Astrocyte of the hippocampus (primary cell): Measurements from ENCODE around the gene KSR1.

Experiments
- DNase-seq: peaks from one replicate; pipeline ENCODE4 v3.0.0; 2011; ENCODE audit warnings: low read depth, low spot score

The KSR1 gene

DNA sequence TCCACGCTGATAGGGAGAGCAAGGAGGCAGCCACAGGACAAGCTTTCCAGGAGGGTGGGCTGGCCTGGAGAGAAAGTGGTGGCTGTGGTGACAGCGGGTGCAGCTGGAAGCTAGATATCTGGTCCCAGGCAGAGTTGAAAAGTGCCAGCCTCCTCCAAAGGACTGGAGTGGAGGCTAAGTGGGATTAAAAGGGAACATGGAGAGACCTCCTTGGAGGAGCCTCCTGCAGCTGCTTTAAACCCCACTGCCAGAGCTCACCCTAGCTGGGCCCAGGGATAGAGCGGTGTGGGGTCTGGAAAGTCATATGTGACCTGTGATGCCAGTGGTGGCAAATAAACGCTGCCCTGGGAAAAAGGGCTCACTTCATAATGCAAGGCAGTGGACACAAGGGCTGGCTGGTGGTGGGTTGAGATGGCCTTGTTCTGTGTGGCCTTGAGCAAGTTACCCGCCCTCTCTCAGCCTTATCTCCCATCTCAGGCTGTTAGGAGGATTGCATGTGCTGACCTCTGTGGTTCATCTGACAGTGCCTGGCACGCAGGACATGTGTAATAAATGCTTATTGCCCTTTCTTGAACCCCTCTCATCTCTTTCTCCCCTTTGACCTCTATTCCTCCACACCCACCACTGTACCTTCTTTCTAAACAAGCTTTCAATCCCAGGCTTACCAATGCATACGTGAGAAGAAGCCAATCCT is 113.8 kb downstream of the KSR1 start:
- DNase-seq = no peak

DNA sequence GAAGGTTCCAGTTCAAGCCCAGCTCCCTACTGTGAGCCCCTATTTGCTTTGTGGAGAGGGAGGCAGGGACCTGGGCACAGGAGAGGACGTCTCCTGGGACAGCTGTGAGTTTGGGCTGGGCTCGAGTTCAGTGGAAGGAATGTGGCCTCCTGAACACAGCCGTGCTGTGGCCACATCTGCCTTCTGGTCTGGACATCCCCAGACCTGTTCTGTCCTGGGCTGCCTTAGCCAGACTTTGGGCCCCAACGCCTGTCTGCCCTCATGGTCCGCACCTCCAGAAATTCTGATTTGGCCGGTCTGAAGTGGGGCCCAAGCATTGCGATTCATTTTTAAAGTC is 114.3 kb downstream of the KSR1 start:
- no peak for DNase-seq

DNA sequence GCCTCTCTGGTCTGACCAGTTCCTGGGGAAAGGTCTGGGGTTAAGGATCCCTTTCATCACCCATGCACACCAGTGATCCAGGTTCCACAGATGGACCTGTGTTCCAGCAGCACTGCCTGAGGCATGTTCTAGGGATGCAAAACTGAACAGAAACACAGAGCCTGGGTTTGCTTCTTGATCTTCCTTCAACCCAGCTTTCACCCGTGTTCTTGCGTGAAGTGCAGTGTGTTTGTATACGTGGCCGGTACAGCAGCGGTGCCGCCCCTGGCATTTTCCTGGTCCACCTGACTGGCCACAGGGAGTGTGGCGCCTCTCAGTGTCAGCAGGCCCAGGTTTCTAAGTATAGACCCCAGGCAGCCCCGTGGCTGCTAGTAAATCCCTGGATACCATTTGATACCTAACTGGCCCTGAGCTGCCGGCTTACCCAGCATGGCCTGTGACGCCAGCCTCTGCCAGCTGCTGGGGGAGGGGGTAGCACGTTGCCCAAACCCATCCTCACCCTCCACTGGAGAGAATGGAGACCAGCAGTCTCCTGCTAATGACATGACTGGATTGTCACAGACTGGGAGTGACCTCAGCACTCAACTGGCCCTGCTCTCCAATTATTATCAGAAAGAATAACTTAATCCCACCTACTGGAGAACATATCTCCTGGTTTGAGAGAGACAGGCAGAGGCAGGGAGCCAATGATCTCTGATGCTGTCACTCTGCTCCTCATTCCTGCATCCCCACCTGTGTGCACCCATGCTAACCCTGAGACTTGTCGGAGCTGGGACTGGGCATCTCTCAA is 115.5 kb downstream of the KSR1 start:
- DNase-seq = no peak

DNA sequence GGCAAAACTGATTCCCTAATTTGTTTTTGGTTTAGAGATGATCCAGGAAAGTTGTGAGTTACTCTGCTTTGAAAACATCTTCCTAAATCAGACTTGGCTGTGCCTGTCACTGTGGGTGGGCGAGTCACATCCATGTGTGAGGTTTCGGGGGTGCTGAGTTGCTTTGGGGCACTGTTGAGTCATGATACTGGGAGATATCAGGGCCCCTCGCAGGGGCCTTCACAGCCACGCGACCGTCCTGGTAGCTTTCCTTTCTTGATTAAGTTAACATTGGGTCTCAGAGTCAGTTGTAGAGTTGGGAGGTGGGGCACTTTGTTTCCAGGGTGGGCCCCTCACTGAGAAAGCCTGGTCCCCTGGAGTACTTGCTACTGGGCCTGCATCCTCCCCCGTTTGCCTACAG is 116.4 kb downstream of the KSR1 start:
- DNase-seq = no peak

DNA sequence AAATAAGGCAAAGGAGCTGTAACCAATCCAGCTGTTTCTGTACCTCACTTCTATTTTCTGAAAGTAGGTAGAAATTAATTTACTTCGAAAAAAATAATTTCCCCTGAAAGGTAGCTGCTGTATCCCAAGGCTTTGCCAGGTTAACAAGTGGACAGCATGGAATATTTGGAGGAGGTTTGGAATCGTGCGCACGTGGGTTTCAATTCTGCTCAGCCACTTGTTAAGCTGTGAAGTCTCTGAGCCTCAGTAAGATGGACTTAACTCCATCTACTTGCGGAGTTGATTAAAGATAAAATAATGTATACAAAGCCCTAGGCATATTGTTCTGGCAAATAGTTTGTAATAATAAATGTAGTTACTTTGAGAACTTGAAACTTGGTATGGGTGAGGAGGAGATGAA is 117.3 kb downstream of the KSR1 start:
- DNase-seq = no peak

DNA sequence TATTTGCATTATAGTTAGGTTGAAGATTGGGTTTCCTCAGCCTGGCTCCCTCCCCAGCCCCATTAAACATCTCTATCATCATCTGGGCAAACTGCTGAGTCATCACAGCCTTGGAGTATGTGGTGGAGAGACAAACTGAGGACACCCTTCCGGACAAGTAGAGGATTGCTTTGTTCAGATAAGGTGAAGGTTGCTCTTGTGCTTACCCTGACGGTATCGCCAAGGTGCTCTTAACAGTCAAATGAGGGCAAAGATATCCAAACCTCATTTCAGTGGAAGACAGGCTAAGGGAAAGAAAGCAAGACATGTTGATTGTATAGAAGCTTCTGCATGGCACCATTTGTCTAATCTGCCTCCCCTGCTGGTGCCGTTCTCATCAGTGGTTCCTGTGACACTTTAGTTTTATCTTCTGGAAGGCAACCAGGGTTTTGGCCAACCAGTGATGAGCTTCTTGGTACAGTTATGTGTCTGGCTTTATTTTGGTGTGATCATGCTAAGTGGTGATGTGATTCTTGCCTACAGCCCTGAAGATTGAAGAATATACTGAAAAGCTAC is 117.8 kb downstream of the KSR1 start:
- DNase-seq = peak; percentile 44

DNA sequence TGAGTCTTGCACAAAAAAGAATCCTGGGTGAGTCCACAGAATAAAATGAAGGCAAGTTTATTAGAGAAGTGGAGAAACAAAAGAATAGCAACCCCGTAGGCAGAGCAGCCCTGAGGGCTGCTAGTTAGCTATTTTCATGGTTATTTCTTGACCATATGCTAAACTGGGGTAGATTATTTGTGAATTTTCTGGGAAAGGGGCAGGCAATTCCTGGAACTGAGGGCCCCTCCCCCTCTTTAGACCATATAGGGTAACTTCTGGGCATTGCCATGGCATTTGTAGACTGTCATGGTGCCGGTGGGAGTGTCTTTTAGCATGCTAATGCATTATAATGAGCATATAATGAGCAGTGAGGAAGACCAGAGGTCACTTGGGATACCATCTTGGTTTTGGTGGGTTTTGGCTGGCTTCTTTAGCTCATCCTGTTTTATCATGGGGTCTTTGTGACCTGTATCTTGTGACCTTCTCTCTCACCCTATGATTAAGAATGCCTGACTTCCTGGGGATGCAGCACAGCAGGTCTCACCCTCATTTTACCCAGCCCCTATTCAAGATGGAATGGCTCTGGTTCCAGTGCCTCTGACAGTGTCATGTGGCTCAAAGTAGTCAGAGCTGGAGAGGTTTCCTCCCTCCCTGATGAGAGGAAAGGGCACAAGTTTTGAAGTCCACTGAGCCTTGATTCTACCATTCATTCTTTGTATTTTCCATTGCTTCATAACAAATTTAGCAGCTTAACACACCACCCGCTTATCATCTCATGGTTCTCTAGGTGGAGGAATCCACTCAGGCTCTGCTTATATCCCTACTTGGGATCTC is 119.1 kb downstream of the KSR1 start:
- DNase-seq = no peak

DNA sequence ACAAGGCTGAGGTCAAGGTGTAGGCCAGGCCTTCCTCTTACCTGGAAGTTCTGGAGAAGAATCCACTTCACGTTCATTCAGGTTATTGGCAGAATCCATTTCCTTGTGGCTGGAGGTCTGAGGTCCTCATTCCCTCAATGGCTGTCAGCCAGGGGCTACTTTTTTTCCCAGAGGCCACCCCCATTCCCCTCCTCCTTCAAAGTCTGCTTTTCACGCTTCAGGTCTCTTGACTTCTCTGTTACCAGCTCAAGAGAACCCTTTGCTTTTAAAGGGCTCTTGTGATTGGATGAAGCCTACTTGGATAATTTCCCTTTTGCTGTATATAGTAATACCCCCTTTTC is 119.6 kb downstream of the KSR1 start:
- no peak for DNase-seq

DNA sequence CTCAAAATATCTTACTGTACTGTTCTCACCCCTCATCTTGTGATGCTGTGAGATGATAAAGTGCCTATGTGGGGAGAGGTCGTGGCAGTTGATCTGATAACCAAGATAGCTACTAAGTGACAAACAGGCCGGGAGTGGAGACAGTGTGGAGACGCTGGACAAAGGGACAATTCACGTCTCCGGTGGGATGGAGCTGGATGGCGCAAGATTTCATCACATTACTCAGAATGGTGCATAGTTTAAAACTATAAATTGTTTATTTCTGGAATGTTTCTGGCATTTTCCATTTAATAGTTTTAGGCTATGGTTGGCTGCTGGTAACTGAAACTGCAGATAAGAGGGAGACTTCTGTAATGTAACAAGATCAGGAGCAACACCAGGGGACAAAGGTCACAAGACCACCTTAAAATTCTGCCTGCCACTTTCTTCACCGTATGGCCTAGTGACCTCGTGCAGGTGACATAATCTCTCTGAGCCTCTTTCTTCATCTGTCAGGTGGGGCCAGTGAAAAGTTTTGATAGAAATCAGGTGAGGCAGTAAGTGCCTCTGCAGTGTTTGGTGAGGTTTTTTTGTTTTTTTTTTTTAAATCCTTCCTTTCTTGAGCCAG is 120.3 kb downstream of the KSR1 start:
- no peak for DNase-seq

DNA sequence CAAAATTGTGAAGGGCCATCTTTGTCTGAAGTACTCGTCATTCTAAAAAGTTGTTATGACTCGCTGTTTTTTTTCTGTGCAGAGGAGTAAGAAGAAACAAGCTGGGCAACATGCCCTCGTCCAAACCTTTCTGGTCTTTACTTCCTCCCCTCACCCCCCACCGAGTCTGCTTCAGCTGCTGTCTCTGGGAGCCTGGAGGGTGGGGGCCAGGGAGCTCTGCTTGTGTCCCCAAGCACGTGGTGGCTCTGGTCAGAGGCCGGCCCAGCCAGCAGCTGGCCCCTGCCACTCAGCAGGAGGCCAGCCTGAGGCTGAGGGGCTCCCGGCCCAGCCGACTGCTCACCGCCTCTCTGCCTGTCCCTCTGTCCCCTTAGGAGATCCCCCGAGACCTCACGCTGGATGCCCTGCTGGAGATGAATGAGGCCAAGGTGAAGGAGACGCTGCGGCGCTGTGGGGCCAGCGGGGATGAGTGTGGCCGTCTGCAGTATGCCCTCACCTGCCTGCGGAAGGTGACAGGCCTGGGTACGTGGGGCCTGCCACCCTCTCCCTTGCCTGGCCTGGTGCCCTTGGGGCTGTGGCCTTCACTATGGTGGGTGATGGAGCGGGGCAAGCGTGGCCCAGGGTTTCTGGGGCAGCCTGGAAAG is 121.0 kb downstream of the KSR1 start:
- DNase-seq = peak; percentile 59

DNA sequence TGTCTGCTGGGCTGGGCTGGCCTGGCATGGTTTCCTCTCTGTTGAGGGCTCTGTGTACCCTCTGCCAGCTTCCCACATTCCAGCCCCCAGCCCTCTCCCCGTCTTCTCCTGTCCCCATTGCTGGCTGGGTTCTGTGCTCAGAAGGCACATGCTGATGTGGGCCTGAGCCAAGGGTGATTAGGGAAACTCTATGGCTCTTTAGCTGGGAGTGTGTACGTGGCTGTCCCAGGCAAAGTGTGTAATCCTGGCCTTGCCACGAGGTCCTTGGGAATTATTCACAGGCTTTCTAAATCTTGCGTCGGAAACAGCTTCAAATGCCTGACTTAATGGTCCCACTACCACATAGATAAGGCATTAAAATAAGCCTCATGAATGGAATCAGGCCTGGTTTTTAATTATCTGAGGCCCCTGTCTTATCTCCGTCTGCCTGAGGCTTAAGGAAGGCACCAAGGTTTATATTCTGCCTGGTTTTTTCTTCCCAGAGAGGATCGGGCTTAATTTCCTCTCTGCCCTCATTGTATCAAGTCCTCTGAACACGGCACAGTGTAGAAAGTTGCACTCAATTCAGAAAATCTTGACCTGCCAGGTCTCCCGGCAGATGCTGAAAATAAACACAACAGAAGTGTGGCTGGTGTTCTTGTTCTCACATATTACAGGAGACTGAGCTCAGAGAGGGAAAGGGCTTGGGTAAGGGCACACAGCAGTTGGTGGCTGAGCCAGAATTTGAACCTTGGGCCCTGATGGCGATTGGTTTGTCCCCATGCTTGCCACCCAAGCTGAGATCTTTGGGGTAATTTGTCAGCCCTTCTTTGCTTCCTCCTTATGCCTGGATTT is 121.9 kb downstream of the KSR1 start:
- peak; percentile 63 for DNase-seq

DNA sequence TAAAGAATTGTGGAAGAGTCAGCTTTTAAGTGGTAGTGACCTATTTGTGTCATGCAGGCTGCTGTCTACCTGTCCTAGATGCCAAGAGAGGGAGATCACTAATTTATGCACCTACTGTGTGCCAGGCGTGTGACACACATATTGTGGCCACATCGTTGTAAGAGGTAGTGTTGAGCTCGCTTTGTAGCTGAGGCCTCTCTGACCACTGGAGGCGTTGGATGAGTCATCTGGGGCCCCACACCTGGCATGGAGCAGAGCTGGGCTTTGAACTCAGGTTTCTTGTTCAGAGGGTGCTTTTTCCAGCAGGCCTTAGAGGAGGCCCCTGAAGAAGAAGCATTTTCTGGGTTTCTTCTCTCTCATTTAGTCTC is 122.5 kb downstream of the KSR1 start:
- peak; percentile 58 for DNase-seq

DNA sequence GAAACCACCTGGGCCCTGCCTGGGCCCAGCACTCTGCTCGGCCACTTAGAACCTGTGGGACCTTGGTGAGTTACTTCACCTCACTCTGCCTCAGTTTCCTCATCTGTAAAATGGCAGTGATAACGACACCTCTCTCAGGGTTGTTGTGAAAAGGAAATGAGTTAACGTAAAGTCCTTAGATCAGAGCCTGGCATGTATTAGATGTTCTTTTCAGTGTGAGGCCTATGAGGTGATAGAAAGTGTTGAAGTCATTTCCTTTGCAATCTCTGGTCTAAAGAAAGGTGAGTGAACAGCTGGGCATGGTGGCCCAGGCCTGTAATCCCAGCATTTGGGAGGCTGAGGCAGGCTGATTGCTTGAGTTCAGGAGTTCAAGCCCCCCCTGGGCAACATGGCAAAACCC is 123.1 kb downstream of the KSR1 start:
- no peak for DNase-seq

DNA sequence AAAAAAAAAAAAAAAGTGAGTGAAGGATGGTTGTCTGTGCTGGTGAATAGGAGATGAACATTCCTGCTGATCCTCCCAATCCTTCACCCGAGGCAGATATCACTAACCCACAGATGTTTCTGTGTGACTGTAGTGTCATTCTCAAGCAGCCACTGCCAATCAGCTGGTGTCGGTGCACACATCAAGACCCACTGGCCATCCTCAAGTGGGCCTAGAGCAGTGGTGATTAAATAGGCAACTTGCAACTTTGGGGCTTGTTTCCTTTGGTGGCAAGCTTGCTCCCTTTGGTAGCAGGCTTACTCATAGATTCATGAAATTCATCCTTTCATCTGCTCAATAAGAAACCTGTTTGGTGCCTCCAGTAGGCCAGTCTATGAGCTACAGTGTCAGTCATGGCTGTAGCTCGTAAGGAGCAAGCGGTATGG is 123.7 kb downstream of the KSR1 start:
- no peak for DNase-seq

DNA sequence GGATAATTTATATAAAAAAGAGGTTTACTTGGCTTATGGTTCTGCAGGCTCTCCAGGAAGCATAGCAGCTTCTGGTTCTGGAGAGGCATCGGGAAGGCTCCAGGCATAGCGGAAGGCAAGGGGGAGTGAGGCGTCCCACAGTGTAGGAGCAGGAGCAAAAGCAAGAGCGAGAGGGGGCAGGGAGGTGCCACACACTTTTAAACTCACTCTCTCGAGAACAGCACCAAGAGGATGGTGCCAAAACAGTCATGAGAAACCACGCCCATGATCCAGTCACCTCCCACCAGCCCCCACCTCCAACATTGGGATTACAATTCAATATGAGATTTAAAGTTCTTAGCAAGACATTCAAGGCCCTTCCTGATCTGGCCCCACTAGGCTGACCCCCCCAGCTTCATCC is 124.8 kb downstream of the KSR1 start:
- DNase-seq = no peak

DNA sequence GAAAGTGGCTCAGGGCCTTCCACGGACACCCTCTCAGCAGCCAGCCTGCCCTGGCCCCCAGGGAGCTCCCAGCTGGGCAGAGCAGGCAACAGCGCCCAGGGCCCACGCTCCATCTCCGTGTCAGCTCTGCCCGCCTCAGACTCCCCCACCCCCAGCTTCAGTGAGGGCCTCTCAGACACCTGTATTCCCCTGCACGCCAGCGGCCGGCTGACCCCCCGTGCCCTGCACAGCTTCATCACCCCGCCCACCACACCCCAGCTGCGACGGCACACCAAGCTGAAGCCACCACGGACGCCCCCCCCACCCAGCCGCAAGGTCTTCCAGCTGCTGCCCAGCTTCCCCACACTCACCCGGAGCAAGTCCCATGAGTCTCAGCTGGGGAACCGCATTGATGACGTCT is 126.4 kb downstream of the KSR1 start:
- DNase-seq = no peak

DNA sequence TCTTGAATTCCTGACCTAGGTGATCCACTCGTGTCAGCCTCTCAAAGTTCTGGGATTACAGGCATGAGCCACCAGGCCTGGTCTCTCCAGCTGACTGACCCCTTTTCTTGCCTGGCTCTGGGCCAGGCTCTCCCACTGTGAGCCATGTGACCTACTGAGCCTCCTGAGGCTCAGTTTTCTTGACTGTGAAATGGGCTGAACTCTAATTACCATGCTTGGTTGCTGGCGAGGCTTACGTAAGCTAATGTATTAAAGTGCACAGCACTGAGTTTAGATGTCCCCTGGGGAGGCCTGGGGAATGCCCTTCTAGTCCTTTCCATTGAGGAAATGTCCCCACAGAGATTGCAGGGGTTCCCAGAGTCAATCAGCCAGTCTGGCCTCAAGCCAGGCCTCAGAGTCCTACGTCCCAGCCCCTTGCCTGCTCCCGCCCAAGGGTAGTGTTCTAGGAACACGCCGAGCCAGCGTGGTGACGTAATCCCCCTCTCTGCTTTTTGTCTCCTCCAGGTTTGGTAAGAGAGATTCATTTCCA is 129.0 kb downstream of the KSR1 start:
- no peak for DNase-seq

DNA sequence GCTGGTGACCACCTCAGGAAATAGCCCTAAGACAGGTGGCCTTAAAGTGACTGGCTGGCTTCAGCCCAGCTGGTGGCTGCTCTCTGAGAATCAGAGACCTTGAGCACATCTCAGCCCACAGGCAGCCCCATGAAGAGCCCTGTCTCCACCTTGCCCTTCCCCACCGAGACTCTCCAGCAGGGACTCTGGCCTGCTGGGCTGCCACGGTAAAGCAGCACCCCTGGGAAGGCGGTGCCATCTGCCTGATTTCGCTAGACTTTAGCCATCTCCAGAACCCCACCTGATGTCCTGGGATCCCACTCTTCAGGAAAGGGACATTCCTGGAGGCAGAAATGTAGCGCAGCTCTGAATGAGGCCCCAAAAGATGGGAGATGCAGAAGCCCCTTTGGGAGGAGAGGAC is 129.5 kb downstream of the KSR1 start:
- no peak for DNase-seq

DNA sequence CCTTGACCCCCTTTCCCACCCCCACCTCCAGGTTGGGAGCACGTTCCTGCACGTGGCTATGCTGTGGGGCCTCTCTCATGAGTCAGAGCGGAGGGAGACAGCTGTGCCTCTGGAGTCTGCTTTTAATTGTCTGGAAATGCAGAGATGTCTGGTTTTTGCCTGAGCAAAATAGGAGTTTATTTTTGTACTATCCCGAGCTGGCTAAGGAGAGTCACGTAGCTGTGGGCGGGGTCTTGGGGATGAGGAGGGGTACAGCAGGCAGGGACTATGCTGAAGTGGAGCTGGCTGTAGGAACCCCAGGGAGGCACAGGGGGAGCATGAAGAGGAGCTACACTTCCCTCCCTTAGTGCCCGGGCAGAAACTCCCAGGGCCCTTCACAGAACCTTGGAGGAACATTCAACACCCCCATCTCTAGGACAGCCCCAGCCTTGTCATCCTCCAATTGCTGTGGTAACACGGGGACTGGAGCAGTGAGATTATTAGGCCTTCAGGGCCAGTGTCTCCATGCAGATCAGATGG is 130.0 kb downstream of the KSR1 start:
- peak; percentile 77 for DNase-seq

DNA sequence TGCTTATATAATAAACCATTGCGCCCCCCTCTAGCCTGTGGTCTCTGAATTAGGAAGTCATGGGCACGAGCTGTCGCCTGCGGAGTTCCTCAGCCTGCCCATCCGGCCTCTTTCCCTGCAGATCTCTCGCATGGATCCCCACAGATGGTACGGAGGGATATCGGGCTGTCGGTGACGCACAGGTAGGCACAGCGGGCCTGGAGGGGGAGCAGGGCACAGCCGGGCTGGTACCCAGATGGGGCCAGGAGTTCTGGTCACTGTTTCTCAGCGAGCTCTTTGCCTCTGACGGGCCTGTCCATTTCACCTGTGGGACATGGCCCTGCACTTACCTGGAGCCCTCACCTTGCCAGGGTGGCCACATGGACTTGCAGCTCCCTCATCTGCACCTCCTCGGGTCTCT is 132.1 kb downstream of the KSR1 start:
- no peak for DNase-seq
